GM12865 (cell line): Measurements from ENCODE around the gene EGFR.

Experiments used
- DNase-seq: peaks from one replicate; pipeline ENCODE4 v3.0.0; 2010; ENCODE audit warnings: low read depth
- H3K4me3 ChIP-seq: 2 replicates; pipeline ENCODE4 v1.5.1; 2011; ENCODE audit warnings: mild to moderate bottlenecking, low read depth, low read length, control low read depth
- TF ChIP-seq, protein P1 (sequence below): IDR thresholded peaks from 2 replicates; pipeline ENCODE4 v1.5.1; 2011; ENCODE audit warnings: low read length, control low read depth, low read depth, inconsistent platforms; ENCODE audit not compliant: insufficient read depth; ENCODE audit errors: missing control alignments

EGFR gene

DNA sequence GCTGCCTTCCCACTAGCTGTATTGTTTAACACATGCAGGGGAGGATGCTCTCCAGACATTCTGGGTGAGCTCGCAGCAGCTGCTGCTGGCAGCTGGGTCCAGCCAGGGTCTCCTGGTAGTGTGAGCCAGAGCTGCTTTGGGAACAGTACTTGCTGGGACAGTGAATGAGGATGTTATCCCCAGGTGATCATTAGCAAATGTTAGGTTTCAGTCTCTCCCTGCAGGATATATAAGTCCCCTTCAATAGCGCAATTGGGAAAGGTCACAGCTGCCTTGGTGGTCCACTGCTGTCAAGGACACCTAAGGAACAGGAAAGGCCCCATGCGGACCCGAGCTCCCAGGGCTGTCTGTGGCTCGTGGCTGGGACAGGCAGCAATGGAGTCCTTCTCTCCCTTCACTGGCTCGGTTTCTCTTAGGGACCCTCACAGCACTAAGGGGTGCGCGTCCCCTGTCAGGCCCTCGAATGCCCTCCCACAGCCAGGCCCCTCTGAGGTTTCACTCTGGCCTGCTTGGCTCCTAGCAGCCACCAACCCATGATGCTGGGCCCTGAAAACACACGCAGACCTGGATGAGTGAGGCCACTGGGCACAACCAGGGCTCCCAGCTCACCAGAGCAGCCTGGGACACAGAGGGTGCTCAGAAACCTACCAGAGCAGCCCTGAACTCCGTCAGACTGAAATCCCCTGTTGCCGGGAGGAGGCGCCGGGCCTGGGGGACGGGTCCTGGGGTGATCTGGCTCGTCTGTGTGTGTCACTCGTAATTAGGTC lies 173.3 kb downstream of the EGFR start:
- DNase-seq = no peak
- no peak overlapping the region for H3K4me3 ChIP-seq
- TF ChIP-seq, protein P1, sequence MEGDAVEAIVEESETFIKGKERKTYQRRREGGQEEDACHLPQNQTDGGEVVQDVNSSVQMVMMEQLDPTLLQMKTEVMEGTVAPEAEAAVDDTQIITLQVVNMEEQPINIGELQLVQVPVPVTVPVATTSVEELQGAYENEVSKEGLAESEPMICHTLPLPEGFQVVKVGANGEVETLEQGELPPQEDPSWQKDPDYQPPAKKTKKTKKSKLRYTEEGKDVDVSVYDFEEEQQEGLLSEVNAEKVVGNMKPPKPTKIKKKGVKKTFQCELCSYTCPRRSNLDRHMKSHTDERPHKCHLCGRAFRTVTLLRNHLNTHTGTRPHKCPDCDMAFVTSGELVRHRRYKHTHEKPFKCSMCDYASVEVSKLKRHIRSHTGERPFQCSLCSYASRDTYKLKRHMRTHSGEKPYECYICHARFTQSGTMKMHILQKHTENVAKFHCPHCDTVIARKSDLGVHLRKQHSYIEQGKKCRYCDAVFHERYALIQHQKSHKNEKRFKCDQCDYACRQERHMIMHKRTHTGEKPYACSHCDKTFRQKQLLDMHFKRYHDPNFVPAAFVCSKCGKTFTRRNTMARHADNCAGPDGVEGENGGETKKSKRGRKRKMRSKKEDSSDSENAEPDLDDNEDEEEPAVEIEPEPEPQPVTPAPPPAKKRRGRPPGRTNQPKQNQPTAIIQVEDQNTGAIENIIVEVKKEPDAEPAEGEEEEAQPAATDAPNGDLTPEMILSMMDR = no peak

GRCh38 chr7:55192723-55193122 lies 173.9 kb downstream of the EGFR start:
- H3K4me3 ChIP-seq = no peak overlapping the region
- DNase-seq = no peak

DNA sequence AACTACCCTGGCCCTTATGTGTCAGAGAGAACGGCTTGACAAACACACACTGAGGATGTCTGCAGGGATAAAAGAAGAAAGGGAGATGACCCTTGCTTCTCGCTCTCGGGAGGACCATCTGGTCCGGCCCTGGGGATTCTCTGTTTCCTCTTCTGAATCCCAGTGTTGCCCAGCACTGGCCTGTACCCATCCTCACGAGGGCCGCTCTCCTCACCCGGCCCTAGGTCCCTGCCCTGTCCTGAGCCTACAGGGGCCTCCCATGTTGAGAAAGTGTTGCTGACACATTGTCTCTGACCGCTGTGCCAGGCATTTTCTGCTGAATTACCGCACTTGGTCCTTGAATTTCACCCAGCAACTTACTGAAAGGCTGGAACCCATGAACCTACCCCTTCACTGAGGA lies 174.4 kb downstream of the EGFR start:
- H3K4me3 ChIP-seq = no peak overlapping the region
- TF ChIP-seq, protein P1 = no peak
- no peak for DNase-seq

More at GRCh38 chr7:55192723-55193122, 173.9 kb downstream of the EGFR start:
- TF ChIP-seq, protein P1 = no peak

DNA sequence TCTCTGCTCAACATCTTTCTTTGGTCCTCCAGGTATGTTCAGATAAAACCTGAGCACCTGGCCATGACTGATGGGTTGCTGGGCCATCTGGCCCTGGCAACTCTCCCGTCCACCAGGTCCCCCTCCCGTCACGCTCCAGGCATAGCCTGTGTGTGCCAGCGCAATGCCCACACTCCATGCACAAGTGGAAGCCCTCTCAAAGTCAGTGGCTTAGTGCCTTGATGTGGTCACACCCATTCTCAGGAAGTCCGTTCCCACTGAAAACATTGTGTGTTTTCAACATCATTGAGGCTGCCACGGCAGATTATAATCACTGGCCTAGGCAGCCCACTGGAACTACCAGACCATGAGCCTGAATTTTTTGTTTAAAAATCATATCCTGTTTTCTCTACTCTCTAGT lies 175.7 kb downstream of the EGFR start:
- TF ChIP-seq, protein P1 = no peak
- no peak overlapping the region for H3K4me3 ChIP-seq
- DNase-seq = no peak

DNA sequence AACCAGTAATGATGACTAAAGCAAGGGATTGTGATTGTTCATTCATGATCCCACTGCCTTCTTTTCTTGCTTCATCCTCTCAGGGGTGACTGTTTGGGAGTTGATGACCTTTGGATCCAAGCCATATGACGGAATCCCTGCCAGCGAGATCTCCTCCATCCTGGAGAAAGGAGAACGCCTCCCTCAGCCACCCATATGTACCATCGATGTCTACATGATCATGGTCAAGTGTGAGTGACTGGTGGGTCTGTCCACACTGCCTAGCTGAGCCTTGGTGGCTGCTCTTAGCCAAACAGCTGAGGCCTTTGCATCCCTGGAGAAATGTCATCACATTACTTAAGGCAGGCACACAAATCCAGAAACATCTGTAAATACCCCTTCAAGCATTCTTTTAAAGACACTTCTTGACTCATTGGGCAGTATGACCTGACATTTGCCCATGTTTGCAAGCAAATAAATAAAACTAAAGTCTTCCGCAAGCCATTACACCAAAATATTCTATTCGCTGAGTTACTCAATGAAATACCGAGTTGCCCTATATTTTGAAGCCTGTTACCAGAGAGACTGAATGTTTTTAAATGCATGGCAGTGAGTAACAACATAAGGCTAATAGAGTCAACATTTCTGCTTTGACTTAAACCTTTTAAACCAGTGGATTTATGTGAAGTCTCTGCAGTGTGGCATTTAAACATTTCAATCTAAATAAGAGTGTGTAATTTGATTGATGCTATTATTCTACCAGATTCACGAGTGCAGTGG lies 180.0 kb downstream of the EGFR start:
- DNase-seq = no peak
- TF ChIP-seq, protein P1 = no peak
- no peak overlapping the region for H3K4me3 ChIP-seq

- TF ChIP-seq, protein P1 = no peak
- no peak for DNase-seq
- no peak overlapping the region for H3K4me3 ChIP-seq
These were observed 180.6 kb downstream of the EGFR start for GRCh38 chr7:55199418-55199817.
